ENCODE results near the gene RPUSD1.
A peak's percentile ranks its signal among the peaks of the same experiment; 100 is the strongest.
"Not testable (repeated sequence)": the region's sequence is repeated elsewhere in the genome, so short reads cannot be mapped to it uniquely, and the experiment has no call there.

The RPUSD1 gene

DNA sequence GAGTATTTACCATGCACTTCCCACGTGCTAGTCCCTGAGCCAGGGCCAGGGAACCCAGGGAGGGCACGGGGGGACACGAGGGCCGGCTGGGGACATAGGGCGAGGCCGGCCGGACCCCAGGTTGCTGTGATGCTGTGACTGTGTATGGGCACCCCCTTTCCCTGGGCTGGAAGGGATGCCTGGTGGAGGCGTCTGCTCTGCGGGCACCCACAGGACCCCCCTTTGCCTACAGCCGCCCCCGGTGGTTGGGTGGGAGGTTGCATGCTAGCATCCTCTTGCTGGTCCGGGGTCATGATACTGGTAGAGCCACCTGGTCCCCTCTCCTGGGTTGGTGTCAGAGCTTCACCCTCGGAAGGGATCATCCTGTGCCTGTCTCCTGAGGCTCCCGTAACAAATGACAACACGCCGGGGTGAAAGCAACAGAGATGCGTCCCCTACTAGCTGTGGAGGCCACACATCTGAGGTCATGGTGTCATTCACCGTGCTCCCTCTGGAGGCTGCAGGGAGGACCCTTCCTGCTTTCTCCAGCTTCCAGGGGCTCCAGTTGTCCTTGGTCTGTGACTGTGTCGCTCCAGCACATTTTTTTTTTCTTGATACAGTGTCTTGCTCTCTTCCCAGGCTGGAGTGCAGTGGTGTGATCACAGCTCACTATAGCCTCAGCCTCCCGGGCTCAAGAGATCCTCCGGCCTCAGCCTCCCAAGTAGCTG, 44.2 kb downstream of the RPUSD1 start:
- no peak for DNase-seq

- DNase-seq: not testable (repeated sequence)
Measured at GRCh38 chr16:742894-743293, 45.3 kb downstream of the RPUSD1 start.

DNA sequence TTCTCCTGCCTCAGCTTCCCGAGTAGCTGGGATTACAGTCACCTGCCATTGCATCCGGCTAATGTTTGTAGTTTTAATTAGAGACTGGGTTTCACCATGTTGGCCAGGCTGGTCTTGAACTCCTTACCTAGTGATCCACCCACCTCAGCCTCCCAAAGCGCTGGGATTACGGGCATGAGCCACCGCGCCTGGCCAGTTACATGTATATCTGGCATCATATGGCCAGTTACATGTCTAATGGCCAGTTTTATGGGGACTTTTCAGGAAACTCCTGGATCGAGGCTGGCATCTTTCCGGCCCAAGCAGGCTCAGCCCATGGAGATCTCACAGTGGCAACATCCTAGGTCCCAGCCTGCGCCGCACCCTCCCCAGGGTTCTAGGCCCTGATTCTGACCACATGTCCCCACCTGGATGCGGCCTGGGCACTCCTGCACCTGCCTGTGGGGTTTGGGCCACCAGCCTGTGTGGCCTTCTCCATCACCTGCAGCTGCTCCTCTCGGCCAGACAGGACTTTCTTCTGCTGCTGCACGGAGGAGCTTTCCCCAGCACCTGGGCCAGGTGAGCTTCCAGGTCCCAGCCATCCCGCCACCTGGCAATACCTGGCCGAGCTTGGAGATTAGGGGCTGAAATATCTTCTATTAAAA, 46.1 kb downstream of the RPUSD1 start:
- DNase-seq: no peak

- peak; percentile 90 for DNase-seq
Measured at GRCh38 chr16:740764-741505, 47.2 kb downstream of the RPUSD1 start, which contains the start of gene CIAO3. Gene CIAO3, minus strand, starts transcription at chr16:740997. Its CDS starts 12 bp downstream, at chr16:740985.

GRCh38 chr16:740459-740763, 47.8 kb downstream of the RPUSD1 start:
- no peak for DNase-seq

GRCh38 chr16:739560-740458, 48.4 kb downstream of the RPUSD1 start:
- DNase-seq: no peak

- DNase-seq: no peak
Measured at GRCh38 chr16:736936-737481, 51.2 kb downstream of the RPUSD1 start.

DNA sequence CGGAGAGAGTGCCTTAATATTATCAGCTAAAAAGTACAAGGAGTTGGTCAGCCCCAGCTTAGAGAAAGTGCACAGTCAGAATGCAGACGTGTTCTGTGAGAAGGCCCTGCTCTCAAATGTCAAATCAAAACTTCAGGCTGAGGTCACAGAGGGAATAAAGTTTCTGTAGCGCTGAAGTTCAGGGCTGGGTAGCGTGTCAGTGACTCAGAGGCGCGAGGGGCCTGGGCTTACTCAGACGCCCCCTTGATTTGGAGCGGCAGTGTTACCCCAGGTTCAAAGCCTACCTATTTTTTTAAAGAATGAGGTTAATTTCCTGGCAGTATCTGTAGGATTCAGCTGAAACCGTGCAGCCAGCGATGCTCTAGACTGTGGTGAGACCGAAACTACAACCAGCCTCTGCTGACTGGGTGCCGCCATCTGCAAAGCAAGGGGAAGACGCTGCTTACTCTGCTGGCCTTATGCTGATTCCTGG, 52.2 kb downstream of the RPUSD1 start:
- DNase-seq: no peak

DNA sequence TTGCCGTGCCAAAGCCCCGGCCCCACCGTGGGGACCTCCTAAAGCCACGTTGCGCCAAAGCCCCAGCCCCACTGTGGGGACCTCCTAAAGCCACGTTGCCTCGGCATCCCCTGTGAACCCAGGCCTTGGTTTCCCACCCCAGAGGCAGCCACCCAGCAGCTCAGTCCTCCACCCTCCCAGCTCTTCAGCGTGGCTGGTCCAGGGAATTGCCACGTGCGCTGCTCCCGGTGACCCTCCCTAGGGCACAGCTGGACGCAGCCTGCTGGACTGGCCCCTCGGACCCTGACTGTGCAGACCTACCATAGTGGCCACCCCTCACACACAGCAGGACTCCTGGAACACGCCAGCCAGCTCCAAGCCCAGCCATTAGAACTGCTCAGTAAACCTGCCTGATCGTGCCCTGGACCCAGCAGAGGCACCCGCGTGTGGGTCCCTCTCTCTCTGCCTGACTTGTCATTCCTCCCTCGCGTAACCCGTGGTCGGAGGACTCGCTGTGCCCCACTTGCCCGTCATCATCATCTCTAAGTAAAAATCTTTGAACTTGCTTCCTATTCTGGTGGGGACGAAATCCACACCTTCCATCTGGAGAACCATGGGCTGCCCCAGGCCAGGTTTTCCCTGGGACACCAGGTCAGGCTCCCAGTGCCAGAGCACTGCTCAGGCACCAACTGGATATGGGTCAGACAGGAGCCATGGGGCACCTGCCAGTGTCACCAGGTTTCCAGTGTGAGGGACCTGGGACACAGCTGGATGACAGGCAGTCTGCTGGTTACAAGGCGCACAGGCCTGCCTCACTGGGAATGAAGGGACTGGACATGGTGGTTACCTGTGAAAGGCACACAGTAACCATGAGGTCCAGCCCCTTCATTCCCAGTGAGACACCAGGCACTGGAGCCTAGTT, 53.0 kb downstream of the RPUSD1 start:
- DNase-seq: no peak
